Measurements from ENCODE around the gene GABRQ.

- TF ChIP-seq, protein P1, sequence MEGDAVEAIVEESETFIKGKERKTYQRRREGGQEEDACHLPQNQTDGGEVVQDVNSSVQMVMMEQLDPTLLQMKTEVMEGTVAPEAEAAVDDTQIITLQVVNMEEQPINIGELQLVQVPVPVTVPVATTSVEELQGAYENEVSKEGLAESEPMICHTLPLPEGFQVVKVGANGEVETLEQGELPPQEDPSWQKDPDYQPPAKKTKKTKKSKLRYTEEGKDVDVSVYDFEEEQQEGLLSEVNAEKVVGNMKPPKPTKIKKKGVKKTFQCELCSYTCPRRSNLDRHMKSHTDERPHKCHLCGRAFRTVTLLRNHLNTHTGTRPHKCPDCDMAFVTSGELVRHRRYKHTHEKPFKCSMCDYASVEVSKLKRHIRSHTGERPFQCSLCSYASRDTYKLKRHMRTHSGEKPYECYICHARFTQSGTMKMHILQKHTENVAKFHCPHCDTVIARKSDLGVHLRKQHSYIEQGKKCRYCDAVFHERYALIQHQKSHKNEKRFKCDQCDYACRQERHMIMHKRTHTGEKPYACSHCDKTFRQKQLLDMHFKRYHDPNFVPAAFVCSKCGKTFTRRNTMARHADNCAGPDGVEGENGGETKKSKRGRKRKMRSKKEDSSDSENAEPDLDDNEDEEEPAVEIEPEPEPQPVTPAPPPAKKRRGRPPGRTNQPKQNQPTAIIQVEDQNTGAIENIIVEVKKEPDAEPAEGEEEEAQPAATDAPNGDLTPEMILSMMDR (IDR thresholded peaks at IDR 0.05), result no peak
- no peak for TF ChIP-seq POLR2A (IDR thresholded peaks at IDR 0.05)
Measured at GRCh38 chrX:152642931-152643564, 5.4 kb downstream of the GABRQ start.
